SKM-1 treated with dmso at 0.1 percent for 144 hours (cell line): ENCODE data around the gene PLA2G2C.
A peak's percentile ranks its signal among the peaks of the same experiment; 100 is the strongest.
"Not testable (repeated sequence)": the region's sequence is repeated elsewhere in the genome, so short reads cannot be mapped to it uniquely, and the experiment has no call there.

ENCODE experiments used
- DNase-seq: peaks from one replicate; lab custom pipeline; 2025; ENCODE audit not compliant: unreplicated experiment; lab: John Stamatoyannopoulos, UW

The PLA2G2C gene, protein sequence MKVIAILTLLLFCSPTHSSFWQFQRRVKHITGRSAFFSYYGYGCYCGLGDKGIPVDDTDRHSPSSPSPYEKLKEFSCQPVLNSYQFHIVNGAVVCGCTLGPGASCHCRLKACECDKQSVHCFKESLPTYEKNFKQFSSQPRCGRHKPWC

DNA sequence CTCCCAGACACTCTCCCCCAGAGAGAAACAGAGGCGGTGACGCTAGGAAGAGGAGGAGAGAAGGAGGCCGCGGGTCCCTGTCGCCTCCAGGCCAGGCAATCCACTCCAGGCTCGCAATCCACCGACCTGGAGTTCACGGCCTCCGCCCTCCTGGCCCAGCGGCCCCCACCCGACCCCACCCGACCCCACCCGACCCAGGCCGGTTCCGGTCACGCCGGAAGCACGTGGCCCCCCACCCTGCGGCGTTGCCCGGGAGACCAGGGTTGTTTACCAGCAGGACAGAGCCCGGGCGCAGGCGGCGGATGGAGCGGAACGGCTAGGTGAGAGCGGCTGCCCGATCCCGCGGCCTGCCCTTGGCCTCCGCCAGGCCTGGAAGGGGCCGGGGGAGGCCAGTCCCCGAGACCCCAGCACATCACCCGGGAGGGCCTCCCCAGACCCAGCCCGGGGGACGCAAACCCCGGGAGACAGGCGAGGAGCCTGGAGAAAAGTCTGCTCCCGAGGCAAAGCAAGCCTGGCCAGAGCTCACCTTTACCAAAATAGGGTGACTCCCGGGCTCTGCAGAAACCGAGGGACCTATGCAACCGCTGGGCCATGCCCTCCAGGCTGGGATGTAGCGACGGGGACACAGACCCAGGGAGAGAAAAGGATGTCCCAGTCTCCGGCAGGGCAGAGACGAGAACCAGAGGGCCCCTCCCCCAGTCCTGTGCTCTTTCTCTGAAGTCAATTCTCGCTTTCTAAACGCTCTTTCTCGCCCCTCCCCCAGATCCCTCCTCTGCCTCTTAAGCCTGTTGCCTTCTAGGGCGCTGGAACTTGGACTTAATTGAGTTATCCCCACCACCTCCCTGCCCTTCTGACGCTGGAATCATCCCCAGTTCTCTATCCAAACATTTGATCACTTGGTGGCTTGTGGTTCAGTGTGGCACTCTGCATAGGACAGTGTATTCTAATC is at the start of gene PLA2G2C, which contains the start of gene UBXN10:
PLA2G2C (minus strand) TSS at position 685 of the 949 bp plus-strand sequence. CDS start 9,155 bp downstream, outside the sequence.
UBXN10 (plus strand) TSS at position 263 of the 949 bp plus-strand sequence. CDS start 4,466 bp downstream, outside the sequence.
- no peak for DNase-seq

DNA sequence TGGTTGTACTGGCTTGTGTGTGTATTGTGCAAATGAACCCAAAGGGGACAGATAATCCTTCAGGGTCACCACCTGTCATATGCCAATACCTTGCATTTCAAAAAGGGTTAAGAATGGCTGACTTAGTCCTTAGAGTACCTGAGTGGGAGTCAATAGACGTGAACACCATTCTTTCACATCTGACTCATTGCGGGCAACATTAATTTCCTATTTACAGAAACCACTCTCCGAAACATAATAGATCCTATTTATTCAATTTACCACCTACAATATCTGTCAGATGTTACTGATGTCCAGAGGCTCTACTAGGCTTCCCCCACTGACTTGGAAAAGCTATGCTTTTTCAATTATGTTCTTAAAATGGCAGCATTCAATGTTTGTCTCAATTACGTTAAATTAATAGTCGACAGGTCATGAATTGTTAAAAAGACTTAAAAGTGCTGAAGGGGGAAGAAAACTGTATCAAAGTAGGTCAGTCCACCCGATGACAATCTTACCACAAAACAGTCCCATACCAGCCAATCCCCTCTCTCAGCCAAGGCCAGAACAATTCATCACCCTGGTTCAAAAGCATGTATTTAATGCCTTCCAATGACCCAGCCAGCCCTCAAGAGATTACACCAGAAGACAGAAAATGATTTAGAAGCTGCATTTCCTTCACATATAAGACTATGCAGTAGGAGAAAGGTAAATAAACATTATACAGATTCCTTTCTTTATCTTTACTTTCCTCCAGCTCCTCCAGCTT is 48.6 kb upstream of the PLA2G2C start:
- DNase-seq = no peak

DNA sequence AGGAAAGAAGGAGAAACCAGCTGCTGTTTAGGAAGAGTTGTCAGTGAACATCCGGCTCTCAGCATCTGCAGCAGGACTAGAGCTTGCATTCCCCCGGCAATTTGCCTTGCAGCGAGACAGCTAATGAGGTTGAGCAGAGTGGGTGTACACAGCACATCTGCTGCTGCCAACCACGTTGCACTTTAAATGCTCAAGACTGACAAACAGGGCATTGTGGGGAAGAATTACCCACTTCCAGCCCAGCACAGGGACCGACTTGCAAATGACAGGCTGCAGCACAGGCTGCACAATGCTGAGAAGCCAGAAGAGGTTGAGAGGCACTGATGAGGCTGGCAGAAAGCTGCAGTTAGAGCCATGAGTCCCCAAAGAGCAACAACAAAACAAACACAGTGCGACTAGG is 47.5 kb upstream of the PLA2G2C start:
- no peak for DNase-seq

DNA sequence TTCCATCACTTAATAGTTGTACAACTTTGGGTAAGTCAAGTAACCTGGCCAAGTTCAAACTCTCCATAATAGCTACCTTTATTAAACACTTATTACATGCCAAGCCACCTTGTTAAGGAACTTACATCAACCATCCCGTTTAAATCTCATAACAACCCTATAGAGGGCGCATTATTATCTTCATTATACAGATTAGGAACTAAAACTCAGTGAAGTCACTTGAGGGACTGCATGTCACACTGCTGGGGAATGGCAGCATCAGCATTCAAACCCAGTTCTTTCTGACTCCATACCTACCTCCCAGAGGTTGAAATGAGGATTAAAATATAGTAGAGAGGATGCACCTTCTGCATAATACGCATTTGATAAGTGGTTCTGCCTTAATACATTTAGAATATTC is 47.1 kb upstream of the PLA2G2C start:
- peak; percentile 1 for DNase-seq

DNA sequence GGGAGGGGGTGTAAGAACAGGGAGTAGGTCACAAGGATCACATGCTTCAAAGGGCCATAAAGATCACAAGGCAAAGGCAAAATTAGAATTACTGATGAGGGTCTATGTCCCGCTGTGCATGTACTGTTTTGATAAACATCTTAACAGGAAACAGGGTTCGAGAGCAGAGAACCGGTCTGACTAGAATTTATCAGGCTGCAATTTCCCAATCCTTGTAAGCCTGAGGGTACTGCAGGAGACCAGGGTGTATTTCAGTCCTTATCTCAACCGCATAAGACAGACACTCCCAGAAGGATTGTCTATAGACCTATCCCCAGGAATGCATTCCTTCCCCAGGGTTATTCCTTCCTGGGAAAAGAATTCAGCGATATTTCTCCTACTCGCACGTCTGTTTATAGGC is 46.2 kb upstream of the PLA2G2C start:
- not testable (repeated sequence) for DNase-seq

DNA sequence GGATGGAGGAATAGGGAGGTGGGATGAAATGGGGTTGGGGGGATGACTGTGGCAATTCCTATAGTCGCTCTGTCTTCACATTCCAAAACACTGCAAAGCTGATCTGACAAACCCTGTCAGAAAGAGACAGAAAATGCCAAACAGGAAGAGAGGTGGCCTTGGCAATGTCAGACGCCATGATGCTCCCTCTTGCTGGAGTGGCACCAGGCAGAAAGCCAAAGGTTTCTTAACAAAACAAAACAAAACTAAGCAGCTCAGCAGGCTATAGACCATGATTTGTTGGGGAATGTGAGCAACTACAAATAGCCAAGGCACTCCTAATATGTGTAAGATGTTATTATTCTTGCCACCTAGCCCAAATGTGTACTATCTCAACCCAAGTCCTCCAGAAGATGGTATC is 42.9 kb upstream of the PLA2G2C start:
- DNase-seq = no peak

DNA sequence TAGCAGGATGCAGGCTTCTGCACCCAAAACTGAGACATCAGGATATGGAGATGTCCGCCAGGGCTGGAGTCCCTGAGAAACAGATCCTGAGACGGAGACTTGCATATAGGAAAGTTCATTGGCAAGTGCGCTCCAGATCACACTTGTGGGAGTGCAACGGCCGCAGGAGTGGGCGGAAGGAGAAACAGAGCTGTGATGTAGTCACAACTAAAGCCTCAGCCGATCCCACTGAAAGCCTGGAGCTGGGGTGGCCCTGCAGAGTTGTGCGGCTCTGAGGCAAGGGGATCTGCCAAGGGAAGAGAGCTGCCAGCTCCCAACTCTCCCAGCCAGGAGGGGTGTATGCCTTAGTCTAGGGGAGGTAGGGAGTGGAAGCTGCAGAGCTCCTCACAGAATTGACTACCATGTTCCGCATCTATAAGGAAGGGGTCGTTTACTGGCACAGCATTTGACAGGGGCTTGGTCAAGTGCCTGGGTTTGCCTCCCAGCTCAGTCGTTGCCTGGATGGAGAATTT is 42.1 kb upstream of the PLA2G2C start:
- no peak for DNase-seq

DNA sequence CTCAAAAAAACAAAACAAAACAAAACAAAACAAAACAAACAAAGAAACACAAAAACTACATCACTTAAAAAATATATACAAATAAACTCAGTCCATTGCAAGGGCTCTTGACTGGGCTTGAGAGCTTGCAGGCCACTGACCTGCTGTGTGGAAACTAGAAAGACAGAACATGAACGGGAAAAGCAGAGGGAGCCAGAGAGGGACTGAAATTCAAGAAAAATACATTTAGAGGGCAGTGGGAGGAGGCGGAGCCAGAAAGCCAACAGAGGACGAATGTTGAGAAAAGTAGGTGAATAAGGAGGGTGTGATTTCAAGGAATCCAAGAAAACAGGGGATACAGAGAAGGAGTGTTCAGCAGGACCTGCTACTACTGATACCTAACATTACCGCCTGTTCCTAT is 41.4 kb upstream of the PLA2G2C start:
- DNase-seq = no peak

DNA sequence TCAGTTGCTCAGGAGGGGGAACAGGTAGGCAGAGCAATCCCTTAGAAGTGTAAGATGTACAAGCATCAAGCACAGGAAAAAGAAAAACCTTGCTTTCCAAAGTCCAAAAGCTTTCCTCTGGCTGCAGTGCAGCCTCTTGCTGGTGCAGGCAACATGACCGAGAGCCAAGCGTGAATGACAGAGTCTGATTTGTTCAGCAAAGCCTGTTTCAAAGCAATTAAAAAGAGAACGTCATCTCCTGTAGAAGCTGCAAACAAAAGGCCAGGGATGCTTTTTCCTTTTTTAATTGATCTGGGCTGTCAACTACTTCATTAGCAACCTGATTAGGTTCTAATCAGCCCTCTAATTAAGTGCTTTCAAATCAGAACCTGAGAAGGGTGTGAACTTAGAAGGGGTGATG is 38.2 kb upstream of the PLA2G2C start:
- DNase-seq = no peak

DNA sequence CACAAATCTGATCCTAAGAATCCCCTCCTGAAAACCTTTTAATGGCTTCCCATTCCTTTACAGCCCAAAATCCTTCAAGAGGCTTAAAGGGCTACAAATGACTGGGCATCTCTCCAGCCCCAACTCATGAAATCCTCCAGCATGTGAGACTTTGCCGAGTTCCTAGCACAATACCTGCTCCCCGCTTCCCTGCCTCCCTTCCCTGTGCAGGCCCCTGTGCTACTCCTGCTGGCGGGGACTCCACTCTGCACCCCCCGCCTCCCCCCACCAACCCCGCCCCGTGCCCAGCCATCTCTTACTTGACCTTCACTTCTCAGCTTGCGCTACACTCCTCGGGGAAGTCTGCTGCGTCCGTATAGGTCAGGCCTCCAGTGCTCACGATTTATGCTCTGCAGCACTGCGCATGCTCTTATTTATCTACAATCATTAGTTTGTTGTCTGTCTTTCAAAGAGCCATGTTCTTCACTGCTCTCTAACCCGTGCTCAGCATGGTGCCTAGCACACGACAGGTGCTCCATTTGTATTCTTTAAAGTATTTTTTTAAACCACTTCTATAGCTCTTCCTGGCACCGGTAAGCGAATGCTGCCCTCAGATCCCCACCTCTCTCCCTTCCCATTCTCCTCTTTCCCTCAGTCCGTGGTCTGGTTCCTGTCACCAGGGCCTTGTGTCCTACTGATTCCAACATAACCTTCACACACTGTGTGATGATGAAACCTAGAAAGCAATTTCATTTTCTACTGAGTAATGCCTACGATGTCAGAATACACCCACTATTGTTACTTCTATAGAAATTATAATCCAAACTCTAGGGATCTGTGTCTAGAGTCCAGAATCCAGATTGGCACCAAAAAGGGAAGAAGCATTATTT is 37.5 kb upstream of the PLA2G2C start:
- no peak for DNase-seq

DNA sequence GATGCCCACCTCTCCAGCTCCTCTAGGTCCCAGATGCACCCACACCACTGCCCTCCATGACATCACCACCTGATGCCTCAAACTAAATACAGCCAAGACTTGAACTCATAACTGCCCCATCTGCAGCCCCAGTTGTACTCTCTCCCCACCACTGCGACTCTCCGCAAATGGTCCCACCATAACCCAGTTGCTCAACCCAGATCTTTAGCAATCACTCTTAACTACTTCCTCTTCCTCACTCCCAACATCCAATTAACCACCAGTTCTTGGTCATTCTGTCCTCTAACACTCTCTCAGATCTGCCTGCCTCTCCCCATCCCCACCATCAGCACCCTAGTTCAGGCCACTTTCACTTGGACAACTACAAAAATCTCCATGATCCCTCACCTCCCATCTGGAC is 36.8 kb upstream of the PLA2G2C start:
- peak; percentile 72 for DNase-seq

DNA sequence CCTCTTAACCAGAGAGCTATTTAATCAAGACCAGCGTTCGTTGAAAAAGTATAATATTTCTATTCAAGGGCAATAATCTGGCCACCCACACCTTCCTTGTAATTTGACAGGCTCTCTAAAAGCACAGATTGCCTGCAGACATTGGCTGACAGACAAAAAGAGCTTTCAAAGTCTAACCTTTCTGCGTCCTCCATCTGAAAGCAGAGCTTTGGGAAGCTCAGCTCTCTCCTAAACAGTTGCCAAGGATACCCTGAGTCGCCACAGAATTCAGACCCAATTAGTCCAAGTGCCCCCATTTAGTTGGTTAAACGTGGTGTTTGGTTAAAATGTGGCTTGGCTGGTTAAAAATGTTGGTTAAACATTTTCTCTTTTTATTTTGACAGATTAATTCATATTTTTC is 33.7 kb upstream of the PLA2G2C start:
- DNase-seq = no peak

DNA sequence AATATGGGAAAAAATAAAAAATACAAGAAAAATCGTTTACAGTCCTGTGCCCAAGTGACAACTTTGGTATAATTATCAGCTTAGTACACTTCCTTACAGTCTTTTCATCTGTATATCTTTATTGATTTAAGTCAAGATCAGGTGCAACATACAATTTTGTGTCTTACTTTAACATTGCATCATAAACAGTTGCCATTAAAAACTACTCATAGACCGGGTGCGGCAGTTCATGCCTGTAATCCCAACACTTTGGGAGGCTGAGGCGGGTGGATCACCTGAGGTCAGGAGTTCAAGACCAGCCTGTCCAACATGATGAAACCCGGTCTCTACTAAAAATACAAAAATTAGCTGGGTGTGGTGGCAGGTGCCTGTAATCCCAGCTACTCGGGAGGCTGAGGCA is 32.7 kb upstream of the PLA2G2C start:
- not testable (repeated sequence) for DNase-seq

DNA sequence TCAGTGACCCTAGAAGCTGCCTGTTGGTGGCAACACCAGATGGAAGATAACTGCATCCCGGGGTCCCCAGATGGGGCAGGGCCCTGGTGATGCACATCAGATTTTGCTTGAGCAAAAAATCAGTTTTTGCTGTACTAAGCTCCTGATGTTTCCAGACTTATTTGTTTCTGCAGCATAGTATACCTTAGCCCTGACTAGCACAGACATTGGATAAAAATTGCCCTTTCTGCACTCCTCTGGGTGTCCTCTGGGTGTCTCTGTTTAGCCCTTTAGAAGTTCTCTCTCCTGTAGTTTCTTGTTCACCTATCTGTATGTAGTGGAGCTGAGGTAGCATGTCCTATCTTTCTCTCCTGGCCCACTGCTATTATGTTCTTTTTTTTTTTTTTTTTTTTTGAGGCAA is 30.3 kb upstream of the PLA2G2C start:
- peak; percentile 26 for DNase-seq

DNA sequence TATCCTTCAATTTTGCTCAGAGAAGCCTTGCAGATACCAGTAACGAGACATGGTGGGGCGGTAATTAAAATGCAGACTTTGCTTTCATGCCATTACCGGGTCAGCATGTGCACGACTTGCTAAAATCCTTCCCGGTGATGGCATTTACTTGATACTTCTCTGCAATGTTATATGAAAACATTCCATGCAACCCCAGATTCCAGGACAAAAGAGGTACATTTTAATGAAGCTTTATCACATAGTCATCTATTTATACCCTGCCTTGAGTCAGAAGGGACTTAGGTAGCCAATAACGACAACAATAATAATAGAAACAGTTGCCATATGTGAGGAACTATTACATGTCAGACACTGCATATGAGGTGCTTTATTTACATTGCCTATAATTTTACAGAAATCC is 29.4 kb upstream of the PLA2G2C start:
- DNase-seq = no peak

DNA sequence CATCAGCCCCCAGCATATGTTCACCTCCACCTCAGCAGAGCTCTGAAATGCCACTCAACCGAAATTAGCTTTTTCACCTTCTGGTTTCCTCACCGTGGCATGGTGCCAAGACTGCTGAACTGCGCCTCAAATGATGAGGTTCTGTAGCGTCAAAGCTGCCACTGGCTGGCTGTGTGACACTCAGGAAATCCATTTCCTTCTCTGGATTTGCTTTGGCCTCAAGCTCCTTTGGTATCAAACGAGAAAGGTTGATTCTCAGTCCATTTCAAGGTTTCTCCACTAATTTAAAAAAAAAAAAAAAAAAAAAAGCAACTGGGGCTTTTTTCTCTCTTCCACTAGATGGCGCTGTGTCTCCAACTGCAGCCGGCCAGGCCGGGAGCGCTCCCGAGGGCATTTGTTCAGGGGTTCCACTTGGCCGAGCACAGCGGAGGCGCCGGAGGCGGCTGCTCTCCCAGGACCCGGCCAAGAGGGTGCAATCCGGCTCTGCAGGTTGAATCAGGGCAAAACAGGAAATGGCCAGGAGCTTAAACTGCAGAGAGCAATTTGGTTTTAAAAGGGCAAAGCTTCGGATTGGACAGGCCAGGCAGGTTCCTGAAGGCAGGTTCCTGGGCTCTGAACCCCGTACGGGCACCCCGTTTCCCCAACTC is 26.5 kb upstream of the PLA2G2C start:
- peak; percentile 40 for DNase-seq

DNA sequence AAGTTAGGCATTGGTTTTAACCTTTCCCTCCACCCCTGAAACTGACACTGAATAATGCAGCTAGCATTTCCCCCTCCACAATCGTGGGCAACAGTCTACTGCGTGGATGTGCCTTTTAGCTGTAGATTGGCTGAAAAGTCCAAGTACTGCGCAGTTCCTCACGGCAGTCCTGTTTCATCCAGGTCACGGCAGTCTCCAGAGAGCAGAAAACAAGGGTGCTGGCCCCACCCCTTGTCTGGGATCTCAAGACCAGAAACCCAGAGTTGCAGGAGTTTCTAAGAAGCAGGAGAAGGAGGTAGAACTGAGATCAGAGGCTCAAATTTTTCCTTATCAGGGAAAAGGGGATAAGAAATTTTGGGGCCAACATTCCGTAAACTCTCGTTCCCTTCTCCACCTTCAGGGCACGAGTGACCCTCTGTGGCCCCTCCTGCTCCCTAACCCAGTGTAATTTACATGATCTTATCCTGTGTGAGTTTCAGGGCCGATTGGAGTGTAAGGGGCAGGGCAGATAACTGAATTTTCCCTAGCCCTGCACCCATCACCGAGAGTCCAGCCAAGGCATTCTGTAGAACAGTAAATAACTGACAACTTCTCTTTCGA is 25.9 kb upstream of the PLA2G2C start:
- no peak for DNase-seq

DNA sequence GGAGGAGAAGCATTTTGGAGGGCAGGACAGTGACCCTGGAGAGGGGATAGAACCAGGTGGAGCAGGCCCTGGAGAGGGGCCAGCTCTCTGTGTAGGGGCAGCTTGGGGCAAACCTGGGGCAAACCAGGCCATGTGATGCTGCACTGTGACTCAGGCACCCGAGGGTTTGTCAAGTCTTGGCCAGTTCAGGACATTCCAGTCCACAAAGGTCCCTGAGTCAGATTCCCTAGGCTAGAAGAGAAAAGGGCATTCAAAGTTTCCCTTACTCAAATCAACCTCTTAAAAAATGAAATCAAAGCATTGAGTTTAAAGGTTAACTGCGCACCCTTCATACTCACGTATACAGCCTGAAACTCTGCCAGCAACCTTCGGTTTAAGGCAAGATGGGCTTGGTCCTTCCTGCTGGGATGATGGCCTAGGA is 25.2 kb upstream of the PLA2G2C start:
- no peak for DNase-seq

DNA sequence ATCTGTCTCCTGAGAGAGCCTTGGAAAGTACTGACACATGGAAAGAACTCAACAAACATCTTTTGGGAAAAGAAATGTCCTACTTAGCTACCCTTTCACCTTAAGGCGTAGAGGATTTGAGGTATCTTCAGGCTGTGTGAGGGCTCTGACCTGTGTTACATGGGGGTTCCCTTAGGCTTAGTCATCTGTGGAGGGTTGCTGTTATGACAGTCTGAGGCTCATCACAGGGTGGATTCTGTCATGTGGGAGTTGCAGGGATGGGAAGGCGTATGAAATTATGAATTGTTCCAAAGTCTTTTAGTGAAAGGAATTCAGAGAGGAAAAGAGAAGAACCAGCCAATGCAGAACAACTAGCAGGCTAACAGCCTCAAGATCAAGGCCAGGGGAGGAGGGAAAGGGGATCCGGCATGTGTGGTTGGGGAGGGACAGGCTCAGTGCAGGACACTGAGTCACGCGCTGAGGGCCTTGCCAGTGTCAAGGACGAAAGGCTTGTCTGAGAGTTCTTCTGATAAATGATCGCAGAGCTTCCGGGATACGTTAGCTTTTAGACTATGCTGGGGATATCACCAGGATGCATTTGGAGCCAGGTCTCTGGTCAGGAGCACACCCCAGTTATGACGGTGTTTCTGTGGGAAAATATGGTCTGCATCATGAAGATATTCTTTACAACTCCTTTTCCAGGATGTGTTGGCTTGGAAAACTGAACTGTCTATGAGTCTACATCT is 24.6 kb upstream of the PLA2G2C start:
- DNase-seq = no peak
